WTC11 (cell line): Measurements from ENCODE around the gene EFCAB5. TPM values are rescaled to one million over a fixed set of nuclear protein-coding genes. Genes with fewer than 3 reads are reported as not detected.

Experiments used
- ATAC-seq: fragments of 200-7000 bp; cut with Tn5 transposase; 2 replicates; pipeline ENCODE4 v1.10.0; 2021; ENCODE audit warnings: mild to moderate bottlenecking, moderate library complexity
- CTCF ChIA-PET: fragments of 300-600 bp; sonication (Branson Sonifier 250); formaldehyde crosslinking; loops from one replicate; lab custom pipeline; 2021; ENCODE audit warnings: antibody characterized with exemption; lab: Charles Lee
- POLR2A ChIA-PET: fragments of 350-600 bp; sonication (Branson Sonifier 250); formaldehyde crosslinking; loops from one replicate; lab custom pipeline; 2021; ENCODE audit warnings: antibody characterized with exemption; lab: Charles Lee
- DNase-seq: peaks from one replicate; pipeline ENCODE4 v3.0.0; 2021; ENCODE audit warnings: low spot score
- H3K27ac Mint-ChIP-seq: 2 replicates; pipeline ENCODE4 v1.8.0; 2021; ENCODE audit warnings: mixed read lengths
- H3K27me3 Mint-ChIP-seq: 2 replicates; pipeline ENCODE4 v1.8.0; 2021; ENCODE audit warnings: low read depth, mild to moderate bottlenecking, moderate library complexity, mixed read lengths
- H3K36me3 Mint-ChIP-seq: 2 replicates; pipeline ENCODE4 v1.8.0; 2021; ENCODE audit warnings: mixed read lengths
- H3K4me1 Mint-ChIP-seq: 2 replicates; pipeline ENCODE4 v1.8.0; 2022; ENCODE audit warnings: mixed read lengths
- H3K4me3 Mint-ChIP-seq: 2 replicates; pipeline ENCODE4 v1.8.0; 2021; ENCODE audit warnings: mild to moderate bottlenecking, moderate library complexity, mixed read lengths
- H3K9me3 Mint-ChIP-seq: 2 replicates; pipeline ENCODE4 v1.8.0; 2021; ENCODE audit warnings: mixed read lengths
- ATF1 ChIP-seq: sonication (generic); formaldehyde crosslinking; IDR thresholded peaks from 2 replicates; pipeline ENCODE4 v1.8.1; 2023; ENCODE audit warnings: mild to moderate bottlenecking, moderate library complexity, missing genetic modification reagents
- CBFB ChIP-seq: sonication (generic); formaldehyde crosslinking; IDR thresholded peaks from 2 replicates; pipeline ENCODE4 v1.8.1; 2022; ENCODE audit warnings: mild to moderate bottlenecking, low read depth, missing genetic modification reagents
- CREB1 ChIP-seq: sonication (generic); formaldehyde crosslinking; IDR thresholded peaks from 2 replicates; pipeline ENCODE4 v1.8.0; 2023; ENCODE audit warnings: mild to moderate bottlenecking, missing genetic modification reagents
- FOXJ3 ChIP-seq: sonication (generic); formaldehyde crosslinking; IDR thresholded peaks from 2 replicates; pipeline ENCODE4 v1.9.0; 2021; ENCODE audit warnings: missing genetic modification reagents, mild to moderate bottlenecking, borderline replicate concordance
- FOXK1 ChIP-seq: sonication (generic); formaldehyde crosslinking; IDR thresholded peaks from 2 replicates; pipeline ENCODE4 v1.8.0; 2022; ENCODE audit warnings: mild to moderate bottlenecking, moderate library complexity, missing genetic modification reagents
- FOXP1 ChIP-seq: sonication (generic); formaldehyde crosslinking; IDR thresholded peaks from 2 replicates; pipeline ENCODE4 v1.8.0; 2022; ENCODE audit warnings: missing genetic modification reagents, mild to moderate bottlenecking, moderate library complexity, borderline replicate concordance
- GRHL2 ChIP-seq: fragments of 250-450 bp; sonication (Bioruptor Pico); IDR thresholded peaks from 2 replicates; pipeline ENCODE4 v1.8.0; 2022; ENCODE audit warnings: mild to moderate bottlenecking, moderate library complexity; ENCODE audit not compliant: insufficient replicate concordance, severe bottlenecking
- GTF2I ChIP-seq: fragments of 250-450 bp; sonication (Bioruptor Pico); conservative IDR thresholded peaks from 2 replicates; pipeline ENCODE4 v1.4.0; 2021; ENCODE audit warnings: mild to moderate bottlenecking
- JUN ChIP-seq: sonication (generic); formaldehyde crosslinking; IDR thresholded peaks from 2 replicates; pipeline ENCODE4 v1.8.0; 2023; ENCODE audit warnings: mild to moderate bottlenecking, missing genetic modification reagents
- NFYB ChIP-seq: sonication (generic); formaldehyde crosslinking; conservative IDR thresholded peaks from 2 replicates; pipeline ENCODE4 v1.8.0; 2022; ENCODE audit warnings: low read depth, missing genetic modification reagents
- NR1H2 ChIP-seq: sonication (generic); formaldehyde crosslinking; IDR thresholded peaks from 2 replicates; pipeline ENCODE4 v1.9.0; 2021; ENCODE audit warnings: mild to moderate bottlenecking, moderate library complexity, missing genetic modification reagents
- SOX15 ChIP-seq: fragments of 250-450 bp; sonication (Bioruptor Pico); IDR thresholded peaks from 2 replicates; pipeline ENCODE4 v1.9.0; 2021; ENCODE audit warnings: mild to moderate bottlenecking
- TCF7 ChIP-seq: sonication (generic); formaldehyde crosslinking; IDR thresholded peaks from 2 replicates; pipeline ENCODE4 v1.8.0; 2022; ENCODE audit warnings: mild to moderate bottlenecking, low read depth, missing genetic modification reagents, moderate library complexity
- TEAD4 ChIP-seq: sonication (generic); formaldehyde crosslinking; IDR thresholded peaks from 2 replicates; pipeline ENCODE4 v1.8.0; 2022; ENCODE audit warnings: mild to moderate bottlenecking, missing genetic modification reagents
- ZBTB21 ChIP-seq: sonication (generic); formaldehyde crosslinking; IDR thresholded peaks from 2 replicates; pipeline ENCODE4 v1.8.1; 2023; ENCODE audit warnings: mild to moderate bottlenecking, missing genetic modification reagents, borderline replicate concordance
- ZNF121 ChIP-seq: sonication (generic); formaldehyde crosslinking; IDR thresholded peaks from 2 replicates; pipeline ENCODE4 v1.8.0; 2023; ENCODE audit warnings: missing genetic modification reagents
- ZNF232 ChIP-seq: sonication (generic); formaldehyde crosslinking; IDR thresholded peaks from 2 replicates; pipeline ENCODE4 v1.8.0; 2022; ENCODE audit warnings: mild to moderate bottlenecking, missing genetic modification reagents
- ZNF317 ChIP-seq: sonication (generic); formaldehyde crosslinking; IDR thresholded peaks from 2 replicates; pipeline ENCODE4 v1.8.1; 2023; ENCODE audit warnings: low read depth, mild to moderate bottlenecking, moderate library complexity, missing genetic modification reagents, borderline replicate concordance
- ZNF671 ChIP-seq: fragments of 250-450 bp; sonication (Bioruptor Pico); IDR thresholded peaks from 2 replicates; pipeline ENCODE4 v1.8.0; 2021; ENCODE audit warnings: mild to moderate bottlenecking
- total RNA-seq: library from RNA; stranded (reverse); gene quantifications from 3 replicates; pipeline ENCODE4 v1.2.3, GENCODE V29; 2021
- TF ChIP-seq, protein P1 (sequence below): fragments of 250-450 bp; sonication (Bioruptor Pico); IDR thresholded peaks from 2 replicates; pipeline ENCODE4 v1.8.0; 2021; ENCODE audit warnings: mild to moderate bottlenecking
- TF ChIP-seq, protein P2 (sequence below): sonication (generic); formaldehyde crosslinking; IDR thresholded peaks from 2 replicates; pipeline ENCODE4 v1.8.1; 2023; ENCODE audit warnings: mild to moderate bottlenecking, missing genetic modification reagents, moderate library complexity
- TF ChIP-seq, protein P3 (sequence below): sonication (generic); formaldehyde crosslinking; IDR thresholded peaks from 2 replicates; pipeline ENCODE4 v1.8.0; 2022; ENCODE audit warnings: mild to moderate bottlenecking, missing genetic modification reagents
- TF ChIP-seq, protein P4 (sequence below): sonication (generic); formaldehyde crosslinking; IDR thresholded peaks from 2 replicates; pipeline ENCODE4 v1.8.1; 2022; ENCODE audit warnings: mild to moderate bottlenecking, missing genetic modification reagents, moderate library complexity, borderline replicate concordance
- TF ChIP-seq, protein P5 (sequence below): sonication (generic); formaldehyde crosslinking; IDR thresholded peaks from 2 replicates; pipeline ENCODE4 v1.8.1; 2022; ENCODE audit warnings: low read depth, mild to moderate bottlenecking, moderate library complexity, missing genetic modification reagents, borderline replicate concordance
- TF ChIP-seq, protein P6 (sequence below): sonication (generic); formaldehyde crosslinking; IDR thresholded peaks from 2 replicates; pipeline ENCODE4 v1.8.1; 2023; ENCODE audit warnings: mild to moderate bottlenecking, moderate library complexity, missing genetic modification reagents
- TF ChIP-seq, protein P7 (sequence below): sonication (generic); formaldehyde crosslinking; IDR thresholded peaks from 2 replicates; pipeline ENCODE4 v1.8.0; 2023; ENCODE audit warnings: missing genetic modification reagents, mild to moderate bottlenecking, borderline replicate concordance

EFCAB5 gene
- total RNA-seq, 1 experiment from 2014 or later, result 0.59 TPM

DNA sequence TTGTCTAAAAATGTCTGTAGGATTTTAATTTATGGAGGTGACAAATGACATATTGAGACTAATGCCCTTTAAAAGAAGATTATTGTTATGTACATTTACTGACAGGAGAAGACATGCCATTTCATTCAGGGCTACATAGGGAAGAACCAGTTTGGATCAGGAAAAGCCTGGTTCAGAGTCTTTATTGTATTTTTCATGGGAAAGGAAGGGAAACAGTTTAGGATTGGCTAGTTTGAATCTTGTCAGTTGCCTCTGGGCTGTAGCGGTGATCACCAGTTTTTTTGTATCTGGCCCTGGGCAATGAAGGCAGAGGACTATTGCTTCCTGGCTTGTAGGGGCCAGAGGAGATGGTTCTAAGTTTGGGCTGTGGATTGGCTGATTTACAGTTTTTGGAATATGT is 206.9 kb downstream of the EFCAB5 start (continued):
- TF ChIP-seq, protein P1, sequence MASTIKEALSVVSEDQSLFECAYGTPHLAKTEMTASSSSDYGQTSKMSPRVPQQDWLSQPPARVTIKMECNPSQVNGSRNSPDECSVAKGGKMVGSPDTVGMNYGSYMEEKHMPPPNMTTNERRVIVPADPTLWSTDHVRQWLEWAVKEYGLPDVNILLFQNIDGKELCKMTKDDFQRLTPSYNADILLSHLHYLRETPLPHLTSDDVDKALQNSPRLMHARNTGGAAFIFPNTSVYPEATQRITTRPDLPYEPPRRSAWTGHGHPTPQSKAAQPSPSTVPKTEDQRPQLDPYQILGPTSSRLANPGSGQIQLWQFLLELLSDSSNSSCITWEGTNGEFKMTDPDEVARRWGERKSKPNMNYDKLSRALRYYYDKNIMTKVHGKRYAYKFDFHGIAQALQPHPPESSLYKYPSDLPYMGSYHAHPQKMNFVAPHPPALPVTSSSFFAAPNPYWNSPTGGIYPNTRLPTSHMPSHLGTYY (CRISPR knock-in tag), result no peak
- no peak for TF ChIP-seq ZNF121 (CRISPR knock-in tag)
- no peak for TF ChIP-seq FOXP1 (CRISPR knock-in tag)
- no peak for TF ChIP-seq CREB1
- TF ChIP-seq TEAD4, result no peak
- no peak for TF ChIP-seq GRHL2 (CRISPR knock-in tag)
- TF ChIP-seq NFYB (CRISPR knock-in tag), result no peak
- no peak for TF ChIP-seq SOX15 (CRISPR knock-in tag)
- TF ChIP-seq TCF7 (CRISPR knock-in tag), result no peak

DNA sequence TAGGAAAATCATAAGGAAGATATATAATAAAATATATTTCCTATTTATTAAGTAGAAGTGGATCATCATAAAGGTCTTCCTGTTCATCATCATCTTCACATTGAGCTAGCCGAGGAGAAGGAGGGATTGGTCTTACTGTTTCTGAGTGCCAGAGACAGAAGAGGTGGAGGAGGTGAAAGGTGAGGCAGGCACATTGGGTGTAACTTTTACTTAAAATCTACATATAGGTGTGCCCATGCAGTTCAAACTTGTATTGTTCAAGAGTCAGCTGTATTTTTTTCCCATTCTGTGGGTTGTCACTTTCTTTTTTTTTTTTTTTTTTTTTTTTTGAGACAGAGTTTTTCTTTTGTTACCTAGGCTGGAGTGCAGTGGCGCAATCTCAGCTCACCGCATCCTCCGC is 210.0 kb downstream of the EFCAB5 start:
- CTCF ChIA-PET, result interaction anchor here (0.7 to 1.3 kb wide), 2 partner anchors 26 to 782 kb away, joined by 3 read pairs; no protein-coding TSS in a partner anchor
- POLR2A ChIA-PET, result interaction anchor here (0.7 to 1.0 kb wide), 2 partner anchors 34 to 52 kb away, joined by 3 to 5 read pairs; no protein-coding TSS in a partner anchor
- Mint-ChIP-seq H3K4me3 (no peak overlapping the region), H3K4me1 (peaks cover 8% of the 10 kb centered on the region), H3K9me3 (no peaks in the 10 kb centered on the region), H3K27ac (no peak overlapping the region), H3K36me3 (0 out of 2 replicates have a peak, but pooled peaks cover 2% of the 10 kb centered on the region), H3K27me3 (no peaks in the 10 kb centered on the region)
- TF ChIP-seq, protein P2, sequence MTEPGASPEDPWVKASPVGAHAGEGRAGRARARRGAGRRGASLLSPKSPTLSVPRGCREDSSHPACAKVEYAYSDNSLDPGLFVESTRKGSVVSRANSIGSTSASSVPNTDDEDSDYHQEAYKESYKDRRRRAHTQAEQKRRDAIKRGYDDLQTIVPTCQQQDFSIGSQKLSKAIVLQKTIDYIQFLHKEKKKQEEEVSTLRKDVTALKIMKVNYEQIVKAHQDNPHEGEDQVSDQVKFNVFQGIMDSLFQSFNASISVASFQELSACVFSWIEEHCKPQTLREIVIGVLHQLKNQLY (CRISPR knock-in tag), result no peak
- TF ChIP-seq ZNF232 (CRISPR knock-in tag) (no peak), FOXK1 (CRISPR knock-in tag) (no peak), GTF2I (CRISPR knock-in tag) (no peak), ZNF671 (CRISPR knock-in tag) (no peak), SOX15 (CRISPR knock-in tag) (no peak), ATF1 (CRISPR knock-in tag) (no peak), FOXJ3 (CRISPR knock-in tag) (no peak), CBFB (CRISPR knock-in tag) (no peak), ZNF317 (no peak), JUN (no peak), NR1H2 (CRISPR knock-in tag) (no peak), ZBTB21 (no peak)
- TF ChIP-seq, protein P3, sequence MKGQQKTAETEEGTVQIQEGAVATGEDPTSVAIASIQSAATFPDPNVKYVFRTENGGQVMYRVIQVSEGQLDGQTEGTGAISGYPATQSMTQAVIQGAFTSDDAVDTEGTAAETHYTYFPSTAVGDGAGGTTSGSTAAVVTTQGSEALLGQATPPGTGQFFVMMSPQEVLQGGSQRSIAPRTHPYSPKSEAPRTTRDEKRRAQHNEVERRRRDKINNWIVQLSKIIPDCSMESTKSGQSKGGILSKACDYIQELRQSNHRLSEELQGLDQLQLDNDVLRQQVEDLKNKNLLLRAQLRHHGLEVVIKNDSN (CRISPR knock-in tag), result no peak
- TF ChIP-seq, protein P4, sequence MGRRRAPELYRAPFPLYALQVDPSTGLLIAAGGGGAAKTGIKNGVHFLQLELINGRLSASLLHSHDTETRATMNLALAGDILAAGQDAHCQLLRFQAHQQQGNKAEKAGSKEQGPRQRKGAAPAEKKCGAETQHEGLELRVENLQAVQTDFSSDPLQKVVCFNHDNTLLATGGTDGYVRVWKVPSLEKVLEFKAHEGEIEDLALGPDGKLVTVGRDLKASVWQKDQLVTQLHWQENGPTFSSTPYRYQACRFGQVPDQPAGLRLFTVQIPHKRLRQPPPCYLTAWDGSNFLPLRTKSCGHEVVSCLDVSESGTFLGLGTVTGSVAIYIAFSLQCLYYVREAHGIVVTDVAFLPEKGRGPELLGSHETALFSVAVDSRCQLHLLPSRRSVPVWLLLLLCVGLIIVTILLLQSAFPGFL (CRISPR knock-in tag), result no peak
- TF ChIP-seq, protein P5, sequence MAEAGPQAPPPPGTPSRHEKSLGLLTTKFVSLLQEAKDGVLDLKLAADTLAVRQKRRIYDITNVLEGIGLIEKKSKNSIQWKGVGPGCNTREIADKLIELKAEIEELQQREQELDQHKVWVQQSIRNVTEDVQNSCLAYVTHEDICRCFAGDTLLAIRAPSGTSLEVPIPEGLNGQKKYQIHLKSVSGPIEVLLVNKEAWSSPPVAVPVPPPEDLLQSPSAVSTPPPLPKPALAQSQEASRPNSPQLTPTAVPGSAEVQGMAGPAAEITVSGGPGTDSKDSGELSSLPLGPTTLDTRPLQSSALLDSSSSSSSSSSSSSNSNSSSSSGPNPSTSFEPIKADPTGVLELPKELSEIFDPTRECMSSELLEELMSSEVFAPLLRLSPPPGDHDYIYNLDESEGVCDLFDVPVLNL (CRISPR knock-in tag), result no peak
- TF ChIP-seq, protein P6, sequence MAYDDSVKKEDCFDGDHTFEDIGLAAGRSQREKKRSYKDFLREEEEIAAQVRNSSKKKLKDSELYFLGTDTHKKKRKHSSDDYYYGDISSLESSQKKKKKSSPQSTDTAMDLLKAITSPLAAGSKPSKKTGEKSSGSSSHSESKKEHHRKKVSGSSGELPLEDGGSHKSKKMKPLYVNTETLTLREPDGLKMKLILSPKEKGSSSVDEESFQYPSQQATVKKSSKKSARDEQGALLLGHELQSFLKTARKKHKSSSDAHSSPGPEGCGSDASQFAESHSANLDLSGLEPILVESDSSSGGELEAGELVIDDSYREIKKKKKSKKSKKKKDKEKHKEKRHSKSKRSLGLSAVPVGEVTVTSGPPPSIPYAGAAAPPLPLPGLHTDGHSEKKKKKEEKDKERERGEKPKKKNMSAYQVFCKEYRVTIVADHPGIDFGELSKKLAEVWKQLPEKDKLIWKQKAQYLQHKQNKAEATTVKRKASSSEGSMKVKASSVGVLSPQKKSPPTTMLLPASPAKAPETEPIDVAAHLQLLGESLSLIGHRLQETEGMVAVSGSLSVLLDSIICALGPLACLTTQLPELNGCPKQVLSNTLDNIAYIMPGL (CRISPR knock-in tag), result no peak
- TF ChIP-seq, protein P7, sequence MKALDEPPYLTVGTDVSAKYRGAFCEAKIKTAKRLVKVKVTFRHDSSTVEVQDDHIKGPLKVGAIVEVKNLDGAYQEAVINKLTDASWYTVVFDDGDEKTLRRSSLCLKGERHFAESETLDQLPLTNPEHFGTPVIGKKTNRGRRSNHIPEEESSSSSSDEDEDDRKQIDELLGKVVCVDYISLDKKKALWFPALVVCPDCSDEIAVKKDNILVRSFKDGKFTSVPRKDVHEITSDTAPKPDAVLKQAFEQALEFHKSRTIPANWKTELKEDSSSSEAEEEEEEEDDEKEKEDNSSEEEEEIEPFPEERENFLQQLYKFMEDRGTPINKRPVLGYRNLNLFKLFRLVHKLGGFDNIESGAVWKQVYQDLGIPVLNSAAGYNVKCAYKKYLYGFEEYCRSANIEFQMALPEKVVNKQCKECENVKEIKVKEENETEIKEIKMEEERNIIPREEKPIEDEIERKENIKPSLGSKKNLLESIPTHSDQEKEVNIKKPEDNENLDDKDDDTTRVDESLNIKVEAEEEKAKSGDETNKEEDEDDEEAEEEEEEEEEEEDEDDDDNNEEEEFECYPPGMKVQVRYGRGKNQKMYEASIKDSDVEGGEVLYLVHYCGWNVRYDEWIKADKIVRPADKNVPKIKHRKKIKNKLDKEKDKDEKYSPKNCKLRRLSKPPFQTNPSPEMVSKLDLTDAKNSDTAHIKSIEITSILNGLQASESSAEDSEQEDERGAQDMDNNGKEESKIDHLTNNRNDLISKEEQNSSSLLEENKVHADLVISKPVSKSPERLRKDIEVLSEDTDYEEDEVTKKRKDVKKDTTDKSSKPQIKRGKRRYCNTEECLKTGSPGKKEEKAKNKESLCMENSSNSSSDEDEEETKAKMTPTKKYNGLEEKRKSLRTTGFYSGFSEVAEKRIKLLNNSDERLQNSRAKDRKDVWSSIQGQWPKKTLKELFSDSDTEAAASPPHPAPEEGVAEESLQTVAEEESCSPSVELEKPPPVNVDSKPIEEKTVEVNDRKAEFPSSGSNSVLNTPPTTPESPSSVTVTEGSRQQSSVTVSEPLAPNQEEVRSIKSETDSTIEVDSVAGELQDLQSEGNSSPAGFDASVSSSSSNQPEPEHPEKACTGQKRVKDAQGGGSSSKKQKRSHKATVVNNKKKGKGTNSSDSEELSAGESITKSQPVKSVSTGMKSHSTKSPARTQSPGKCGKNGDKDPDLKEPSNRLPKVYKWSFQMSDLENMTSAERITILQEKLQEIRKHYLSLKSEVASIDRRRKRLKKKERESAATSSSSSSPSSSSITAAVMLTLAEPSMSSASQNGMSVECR (CRISPR knock-in tag), result no peak
- ATAC-seq (no peak), DNase-seq (no peak)
